ENCODE data around the gene MRPL28.
"Not testable (repeated sequence)": the region's sequence is repeated elsewhere in the genome, so short reads cannot be mapped to it uniquely, and the experiment has no call there.

- not testable (repeated sequence) for TF ChIP-seq CTCF, POLR2A (IDR thresholded peaks at IDR 0.05)
These were observed 21.8 kb downstream of the MRPL28 start for GRCh38 chr16:348495-348894.

Measured in Peyer's patch (tissue), 4 donors.